NCI-H526 (cell line): Measurements from ENCODE around the gene FOXK2.

Experiments used
- DNase-seq, 2 experiments: peaks; one replicate each; lab custom pipeline; 2025; lab: John Stamatoyannopoulos, UW

The FOXK2 gene

GRCh38 chr17:82609655-82610054 lies 90.1 kb downstream of the FOXK2 start:
- no peak for DNase-seq

DNA sequence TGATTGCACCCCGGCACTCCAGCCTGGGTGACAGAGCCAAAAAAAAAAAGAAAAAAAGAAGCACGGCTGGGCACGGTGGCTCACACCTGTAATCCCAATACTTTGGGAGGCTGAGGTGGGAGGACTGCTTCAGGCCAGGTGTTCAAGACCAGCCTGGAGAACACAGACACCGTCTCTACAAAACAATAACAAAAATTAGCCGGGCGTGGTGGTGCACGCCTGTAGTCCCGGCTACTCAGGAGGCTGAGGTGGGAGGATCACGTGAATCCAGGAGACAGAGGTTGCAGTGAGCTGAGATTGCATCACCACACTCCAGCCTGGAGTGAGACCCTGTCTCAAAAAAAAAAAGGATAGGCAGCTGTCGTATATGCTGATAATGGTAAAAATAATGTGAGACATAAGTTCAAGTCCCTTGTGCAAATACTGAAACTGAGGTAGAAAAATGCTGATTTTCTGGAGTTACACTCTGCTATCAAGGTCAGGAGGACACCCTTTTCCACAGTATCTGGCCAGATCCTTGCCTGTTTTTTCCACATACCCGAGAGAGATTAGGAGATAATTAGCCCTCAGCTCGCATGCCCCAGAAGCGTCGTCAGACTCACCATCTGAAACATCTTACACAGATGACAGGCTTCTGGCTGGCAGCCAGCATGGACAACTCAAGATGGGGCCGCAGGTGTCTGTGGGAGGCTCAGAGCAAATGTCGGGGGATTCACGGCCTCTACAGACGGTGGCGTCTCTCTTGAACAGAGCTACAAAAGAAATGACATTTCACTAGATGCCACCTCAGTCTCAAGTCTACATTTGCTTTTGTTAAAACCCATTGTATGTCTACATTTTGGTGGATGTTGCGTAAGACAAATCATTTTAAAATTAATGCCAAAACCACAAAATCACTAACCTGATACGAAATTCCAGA lies 91.9 kb downstream of the FOXK2 start:
- DNase-seq: no peak

GRCh38 chr17:82613283-82614094 lies 94.0 kb downstream of the FOXK2 start:
- DNase-seq: peak in 1 of 2 experiments; percentile 21

- no peak for DNase-seq
These were observed 94.6 kb downstream of the FOXK2 start for GRCh38 chr17:82614095-82614631.

DNA sequence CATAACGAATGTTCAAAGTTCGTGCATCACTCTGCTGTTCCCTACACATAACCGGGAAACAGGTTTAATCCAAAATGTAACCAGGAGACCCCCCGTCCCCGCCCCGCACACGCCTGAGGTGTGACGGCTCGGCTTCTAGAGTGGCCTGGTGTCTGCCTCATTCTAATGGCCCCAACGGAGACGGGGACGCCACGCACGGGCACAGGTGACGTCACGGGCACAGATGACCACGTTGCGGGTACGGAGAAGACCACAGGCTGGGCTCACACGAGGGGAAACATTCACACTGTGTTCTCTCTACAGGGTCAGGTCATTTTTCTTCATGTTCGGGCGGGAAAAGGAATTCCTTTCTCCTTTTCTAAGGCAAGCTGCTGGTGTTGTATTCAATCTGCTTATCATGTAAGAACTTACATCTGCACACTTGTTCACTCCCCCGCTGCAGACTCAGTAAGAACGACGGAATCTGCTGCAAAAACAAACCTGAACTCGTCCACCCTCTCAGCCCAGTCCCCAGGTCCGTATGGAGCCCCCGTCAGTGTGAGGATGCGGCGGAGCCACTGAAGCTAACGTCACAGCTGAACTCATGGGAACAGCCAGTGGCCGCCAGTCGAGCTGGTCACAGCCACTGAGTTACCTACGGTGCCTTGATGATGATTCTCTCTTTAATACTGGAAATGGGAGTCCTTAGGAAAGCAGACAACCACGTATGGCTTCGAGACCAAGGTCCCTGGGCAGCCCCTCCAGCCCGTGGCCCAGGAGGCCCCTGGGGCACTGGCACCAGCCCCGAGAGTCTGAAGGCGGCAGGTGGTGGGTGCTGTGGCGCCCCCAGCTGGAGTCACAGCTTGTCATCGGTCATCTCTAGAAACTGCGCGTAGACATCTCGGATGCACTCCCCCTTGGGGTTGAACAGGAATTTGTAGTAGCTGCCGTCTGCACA lies 95.8 kb downstream of the FOXK2 start:
- no peak for DNase-seq

- no peak for DNase-seq
These were observed 96.6 kb downstream of the FOXK2 start for GRCh38 chr17:82616021-82616711.

- DNase-seq: no peak
These were observed 99.7 kb downstream of the FOXK2 start for GRCh38 chr17:82619211-82619610.

GRCh38 chr17:82619641-82620040 lies 100.1 kb downstream of the FOXK2 start:
- DNase-seq: no peak

GRCh38 chr17:82623707-82624106 lies 104.2 kb downstream of the FOXK2 start:
- peak; percentile 86 for DNase-seq

DNA sequence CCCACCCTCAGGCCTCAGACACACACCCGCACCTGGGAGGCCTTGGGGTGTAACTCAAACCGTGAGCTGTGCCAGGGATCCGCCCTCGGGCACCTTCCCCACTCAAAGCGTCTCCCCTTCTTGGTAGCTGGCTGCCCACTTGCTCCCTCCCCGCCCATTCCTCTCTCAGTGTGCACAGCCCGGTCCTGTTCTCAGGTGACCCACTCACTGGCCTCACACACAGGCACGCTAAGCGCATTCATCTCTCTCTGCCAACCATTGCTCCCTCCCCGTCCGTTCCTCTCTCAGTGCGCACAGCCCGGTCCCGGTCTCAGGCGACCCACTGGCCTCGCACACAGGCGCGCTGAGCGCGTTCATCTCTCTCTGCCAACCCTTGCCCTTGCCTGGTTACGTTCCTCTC lies 107.9 kb downstream of the FOXK2 start:
- peak; percentile 58 to 60 for DNase-seq

- no peak for DNase-seq
These were observed 110.2 kb downstream of the FOXK2 start for GRCh38 chr17:82629748-82630147.

DNA sequence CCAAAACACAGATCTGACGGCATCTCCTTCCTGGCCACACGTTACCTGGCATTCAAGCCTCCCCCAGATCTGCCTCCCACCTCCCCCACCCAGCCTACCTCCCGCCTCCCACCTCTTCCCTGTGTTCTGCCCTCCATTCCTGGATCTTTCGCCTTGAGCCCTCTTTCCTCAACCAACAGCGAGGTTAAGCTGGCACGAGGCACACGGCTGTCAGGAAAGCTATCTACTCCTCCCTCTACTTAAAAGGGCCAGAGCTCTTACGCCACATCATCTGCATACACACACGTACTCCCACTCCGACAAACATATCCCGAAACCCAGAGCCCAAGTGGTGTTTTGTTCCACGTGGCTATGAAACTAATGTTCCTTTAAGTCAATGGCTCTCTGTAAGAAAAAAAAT lies 110.7 kb downstream of the FOXK2 start:
- no peak for DNase-seq

- DNase-seq: no peak
These were observed 112.0 kb downstream of the FOXK2 start for GRCh38 chr17:82631544-82631943.

- DNase-seq: no peak
These were observed 112.9 kb downstream of the FOXK2 start for GRCh38 chr17:82632451-82632850.

DNA sequence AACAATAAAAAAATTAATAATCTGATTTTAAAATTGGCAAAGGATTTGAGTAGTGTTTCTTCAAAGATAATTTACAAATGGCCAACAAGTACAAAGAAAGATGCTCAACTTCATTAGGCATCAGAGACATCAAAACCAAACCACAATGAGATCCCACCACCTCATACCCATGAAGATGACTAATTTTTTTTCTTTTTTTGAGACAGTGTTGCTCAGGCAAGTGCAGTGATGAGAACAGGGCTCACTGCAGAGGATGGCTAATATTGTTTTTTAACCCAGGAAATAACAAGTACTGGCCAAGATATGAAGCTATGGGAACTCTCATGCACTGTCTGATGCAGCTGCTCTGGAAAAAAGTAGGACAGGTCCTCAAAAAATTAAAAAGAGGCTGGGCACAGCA lies 113.8 kb downstream of the FOXK2 start:
- no peak for DNase-seq

DNA sequence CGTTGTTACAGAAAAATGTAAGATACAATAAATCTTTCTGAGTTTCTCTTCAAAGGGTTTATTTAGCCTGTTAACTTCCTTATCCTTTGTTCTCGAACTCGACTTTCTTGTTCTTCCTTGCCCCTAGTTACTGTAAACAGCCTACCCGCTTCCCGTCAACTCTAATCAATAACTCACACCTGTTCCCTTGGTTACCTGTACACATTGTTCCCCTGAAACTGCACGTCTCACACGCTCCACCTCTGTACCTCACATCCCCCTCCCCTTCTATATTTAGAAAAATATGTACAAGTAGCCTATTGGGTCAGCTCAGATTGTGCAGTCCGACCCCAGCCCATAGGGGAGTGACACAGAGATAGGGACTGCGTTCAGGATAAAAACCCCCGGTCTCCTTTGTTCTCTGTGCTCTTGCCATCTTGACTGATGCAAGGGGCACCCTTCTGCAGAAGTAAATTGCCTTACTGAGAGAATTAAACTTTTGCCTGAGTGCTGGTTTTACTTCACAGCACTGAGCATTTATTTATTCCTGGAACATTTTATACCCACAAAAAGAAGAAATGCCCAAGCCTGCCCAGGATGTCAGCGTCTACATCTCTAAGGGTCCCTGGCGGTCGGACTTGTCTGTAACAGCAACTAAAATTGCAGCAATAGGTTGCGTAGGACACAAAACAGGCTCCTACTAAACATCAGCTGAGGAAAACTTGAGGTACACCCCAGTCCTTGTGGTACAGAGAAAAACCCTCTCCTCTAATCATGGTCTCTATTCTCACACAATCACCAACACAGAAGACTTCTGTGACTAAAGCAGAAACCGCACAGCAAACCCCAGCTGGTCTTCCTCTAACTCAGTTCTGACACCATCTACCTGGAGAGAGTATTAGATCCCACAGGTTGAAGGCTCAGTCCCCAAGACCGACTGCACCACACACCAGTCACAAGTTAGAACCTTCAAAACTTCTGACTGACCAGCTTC lies 117.4 kb downstream of the FOXK2 start:
- DNase-seq: no peak

GRCh38 chr17:82638183-82638773 lies 118.7 kb downstream of the FOXK2 start:
- DNase-seq: no peak

DNA sequence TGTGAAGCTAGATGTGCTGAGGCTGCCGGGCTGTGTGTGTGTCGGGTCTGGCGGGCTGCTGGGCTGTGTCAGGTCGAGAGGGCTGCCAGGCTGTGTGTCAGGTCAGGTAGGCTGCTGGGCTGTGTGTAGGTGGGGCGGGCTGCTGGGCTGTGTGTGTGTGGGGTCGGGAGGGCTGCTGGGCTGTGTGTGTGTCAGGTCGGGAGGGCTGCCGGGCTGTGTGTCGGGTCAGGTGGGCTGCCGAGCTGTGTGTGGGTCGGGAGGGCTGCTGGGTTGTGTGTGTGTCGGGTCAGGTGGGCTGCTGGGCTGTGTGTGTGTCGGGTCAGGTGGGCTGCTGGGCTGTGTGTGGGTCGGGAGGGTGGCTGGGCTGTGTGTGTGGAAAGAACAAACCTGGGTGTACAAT lies 120.1 kb downstream of the FOXK2 start:
- no peak for DNase-seq

GRCh38 chr17:82640036-82640435 lies 120.5 kb downstream of the FOXK2 start:
- no peak for DNase-seq
